Measurements from ENCODE around the gene PMFBP1.
A peak's percentile ranks its signal among the peaks of the same experiment; 100 is the strongest.

PMFBP1 gene

GRCh38 chr16:72211110-72211509, 39.2 kb upstream of the PMFBP1 start:
- no peak for TF ChIP-seq CTCF (IDR thresholded peaks at IDR 0.05; ENCODE audit: borderline replicate concordance, control extremely low read depth, extremely low read depth, insufficient read depth, missing control alignments)
- in situ Hi-C loops (cut with MboI; ENCODE audit: low sequenced_read_pairs, unreplicated experiment): no loop called here
- DNase-seq (ENCODE audit: low spot score): no peak

GRCh38 chr16:72210555-72210954, 38.6 kb upstream of the PMFBP1 start:
- DNase-seq (ENCODE audit: low spot score): no peak
- no peak for TF ChIP-seq CTCF (IDR thresholded peaks at IDR 0.05; ENCODE audit: borderline replicate concordance, control extremely low read depth, extremely low read depth, insufficient read depth, missing control alignments)
- in situ Hi-C loops (cut with MboI; ENCODE audit: low sequenced_read_pairs, unreplicated experiment): no loop called here

GRCh38 chr16:72210072-72210471, 38.1 kb upstream of the PMFBP1 start:
- TF ChIP-seq CTCF (IDR thresholded peaks at IDR 0.05; ENCODE audit: borderline replicate concordance, control extremely low read depth, extremely low read depth, insufficient read depth, missing control alignments): no peak
- in situ Hi-C loops (cut with MboI; ENCODE audit: low sequenced_read_pairs, unreplicated experiment): no loop called here
- DNase-seq (ENCODE audit: low spot score): no peak

GRCh38 chr16:72206299-72206698, 34.3 kb upstream of the PMFBP1 start:
- no peak for DNase-seq (ENCODE audit: low spot score)
- in situ Hi-C loops (cut with MboI; ENCODE audit: low sequenced_read_pairs, unreplicated experiment): no loop called here
- no peak for TF ChIP-seq CTCF (IDR thresholded peaks at IDR 0.05; ENCODE audit: borderline replicate concordance, control extremely low read depth, extremely low read depth, insufficient read depth, missing control alignments)

GRCh38 chr16:72203401-72203800, 31.4 kb upstream of the PMFBP1 start:
- no peak for TF ChIP-seq CTCF (IDR thresholded peaks at IDR 0.05; ENCODE audit: borderline replicate concordance, control extremely low read depth, extremely low read depth, insufficient read depth, missing control alignments)
- peak; percentile 35 for DNase-seq (ENCODE audit: low spot score)
- in situ Hi-C loops (cut with MboI; ENCODE audit: low sequenced_read_pairs, unreplicated experiment): no loop called here

GRCh38 chr16:72202014-72202413, 30.1 kb upstream of the PMFBP1 start:
- DNase-seq (ENCODE audit: low spot score): no peak
- no peak for TF ChIP-seq CTCF (IDR thresholded peaks at IDR 0.05; ENCODE audit: borderline replicate concordance, control extremely low read depth, extremely low read depth, insufficient read depth, missing control alignments)

GRCh38 chr16:72201387-72201786, 29.4 kb upstream of the PMFBP1 start:
- TF ChIP-seq CTCF (IDR thresholded peaks at IDR 0.05; ENCODE audit: borderline replicate concordance, control extremely low read depth, extremely low read depth, insufficient read depth, missing control alignments): no peak
- DNase-seq (ENCODE audit: low spot score): no peak
- in situ Hi-C loops (cut with MboI; ENCODE audit: low sequenced_read_pairs, unreplicated experiment): no loop called here

More at GRCh38 chr16:72202014-72202413, 30.1 kb upstream of the PMFBP1 start:
- in situ Hi-C loops (cut with MboI; ENCODE audit: low sequenced_read_pairs, unreplicated experiment): no loop called here

Measured in GM13976 (cell line).